Stimulated activated naive CD4-positive, alpha-beta T cell (primary cell): ENCODE results near the gene SLC35B1.

Experiments
- DNase-seq, 6 experiments: peaks; one replicate each; lab custom pipeline; 2025; lab: John Stamatoyannopoulos, UW

Gene SLC35B1

DNA sequence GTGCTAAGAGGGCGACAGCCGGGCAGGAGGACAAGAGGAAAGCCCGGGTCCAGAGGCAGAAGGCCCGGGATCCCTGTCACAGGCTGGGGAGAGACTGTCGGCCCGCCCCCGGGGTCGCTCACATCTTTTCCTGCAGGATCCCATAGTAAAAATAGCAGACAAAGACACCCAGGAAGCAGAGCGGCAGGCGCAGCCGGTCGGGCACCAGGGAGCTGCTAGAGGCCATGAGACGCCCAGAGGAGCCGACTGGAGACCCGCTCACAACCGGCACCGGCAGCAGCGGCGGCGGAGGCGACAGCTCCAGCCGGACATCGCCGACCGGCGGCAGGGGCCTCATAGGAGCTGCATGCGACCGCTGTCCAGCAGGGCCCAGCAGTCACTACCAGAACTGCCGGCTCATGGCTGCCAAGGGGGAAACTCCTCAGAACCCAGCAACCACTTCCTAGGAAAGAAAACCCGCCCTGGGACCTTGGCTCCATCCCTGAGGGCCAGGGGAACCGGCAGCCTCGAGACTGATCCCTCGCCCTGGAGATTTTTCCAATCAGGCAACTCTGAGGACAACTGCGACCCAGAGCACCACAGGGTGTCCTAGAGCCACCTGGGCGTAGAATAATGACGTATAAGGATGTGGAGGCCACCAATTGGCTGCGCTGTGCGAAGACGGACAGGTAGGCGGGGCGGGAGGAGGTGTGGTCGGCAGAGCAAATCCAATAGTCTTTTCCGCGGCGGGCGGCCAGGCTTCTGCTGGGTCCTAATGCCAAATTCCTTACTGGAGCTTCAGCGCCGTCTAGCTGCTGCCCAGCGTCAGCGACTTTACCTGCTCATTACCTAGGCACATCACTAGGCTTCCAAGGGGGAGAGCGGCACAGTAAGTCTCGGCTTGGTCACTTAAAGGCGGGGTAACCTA is at the start of gene SLC35B1:
Gene SLC35B1 (minus strand): TSS at position 357 of the 907 bp plus-strand sequence. CDS start 131 bp downstream, at position 226.
- DNase-seq: peak; percentile 90 to 98 (median 96)

- DNase-seq: no peak
These were observed 49.5 kb upstream of the SLC35B1 start for GRCh38 chr17:49757151-49757777.

GRCh38 chr17:49756323-49757150 is 48.8 kb upstream of the SLC35B1 start:
- peak in 2 of 6 experiments; percentile 13 to 15 for DNase-seq

- no peak for DNase-seq
These were observed 48.0 kb upstream of the SLC35B1 start for GRCh38 chr17:49755663-49756283.

- no peak for DNase-seq
These were observed 46.2 kb upstream of the SLC35B1 start for GRCh38 chr17:49753959-49754391.

- no peak for DNase-seq
These were observed 44.7 kb upstream of the SLC35B1 start for GRCh38 chr17:49752508-49752907.

DNA sequence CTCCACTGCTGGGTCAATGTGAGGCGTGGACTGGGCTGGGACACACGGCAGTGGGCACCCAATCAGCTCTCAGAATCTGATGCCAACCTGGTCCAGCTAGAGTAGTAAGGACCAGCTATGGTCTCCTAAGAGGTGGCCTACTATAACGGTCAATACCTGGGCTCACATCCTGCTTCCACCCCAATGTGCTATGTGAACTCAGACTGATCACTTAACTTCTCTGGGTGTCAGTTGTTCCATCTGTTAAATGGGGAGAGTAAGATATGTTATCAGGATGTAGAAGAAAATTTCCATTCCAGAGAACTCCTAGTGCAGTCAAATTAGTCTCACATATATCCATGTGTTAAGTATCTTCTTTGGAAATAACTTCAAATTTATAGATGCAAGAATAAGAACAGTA is 42.0 kb upstream of the SLC35B1 start:
- DNase-seq: no peak

GRCh38 chr17:49748791-49749190 is 41.0 kb upstream of the SLC35B1 start:
- DNase-seq: peak in 3 of 6 experiments; percentile 28 to 48 (median 42)

DNA sequence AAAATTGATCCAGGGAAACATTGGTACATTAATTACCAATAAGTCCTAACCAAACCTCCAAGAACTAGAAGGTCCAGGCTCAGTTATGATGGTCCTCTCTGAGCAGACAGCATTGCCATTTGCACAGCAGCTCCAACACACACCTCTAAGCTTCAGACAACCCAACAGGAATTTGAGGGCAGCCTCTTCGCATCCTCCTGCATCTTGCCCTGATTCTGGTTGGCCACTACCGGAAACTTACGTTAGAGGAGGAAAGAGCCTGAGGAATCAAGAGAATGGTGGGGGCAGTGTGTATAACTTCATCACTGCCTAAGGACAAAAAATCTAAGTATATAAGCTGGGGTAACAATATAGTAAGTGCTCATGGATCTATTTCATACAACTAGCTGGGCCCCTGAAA is 40.5 kb upstream of the SLC35B1 start:
- DNase-seq: peak in 2 of 6 experiments; percentile 13 to 35

GRCh38 chr17:49747632-49748031 is 39.9 kb upstream of the SLC35B1 start:
- no peak for DNase-seq

GRCh38 chr17:49746791-49747490 is 39.2 kb upstream of the SLC35B1 start:
- DNase-seq: peak in 5 of 6 experiments; percentile 12 to 63 (median 46)

DNA sequence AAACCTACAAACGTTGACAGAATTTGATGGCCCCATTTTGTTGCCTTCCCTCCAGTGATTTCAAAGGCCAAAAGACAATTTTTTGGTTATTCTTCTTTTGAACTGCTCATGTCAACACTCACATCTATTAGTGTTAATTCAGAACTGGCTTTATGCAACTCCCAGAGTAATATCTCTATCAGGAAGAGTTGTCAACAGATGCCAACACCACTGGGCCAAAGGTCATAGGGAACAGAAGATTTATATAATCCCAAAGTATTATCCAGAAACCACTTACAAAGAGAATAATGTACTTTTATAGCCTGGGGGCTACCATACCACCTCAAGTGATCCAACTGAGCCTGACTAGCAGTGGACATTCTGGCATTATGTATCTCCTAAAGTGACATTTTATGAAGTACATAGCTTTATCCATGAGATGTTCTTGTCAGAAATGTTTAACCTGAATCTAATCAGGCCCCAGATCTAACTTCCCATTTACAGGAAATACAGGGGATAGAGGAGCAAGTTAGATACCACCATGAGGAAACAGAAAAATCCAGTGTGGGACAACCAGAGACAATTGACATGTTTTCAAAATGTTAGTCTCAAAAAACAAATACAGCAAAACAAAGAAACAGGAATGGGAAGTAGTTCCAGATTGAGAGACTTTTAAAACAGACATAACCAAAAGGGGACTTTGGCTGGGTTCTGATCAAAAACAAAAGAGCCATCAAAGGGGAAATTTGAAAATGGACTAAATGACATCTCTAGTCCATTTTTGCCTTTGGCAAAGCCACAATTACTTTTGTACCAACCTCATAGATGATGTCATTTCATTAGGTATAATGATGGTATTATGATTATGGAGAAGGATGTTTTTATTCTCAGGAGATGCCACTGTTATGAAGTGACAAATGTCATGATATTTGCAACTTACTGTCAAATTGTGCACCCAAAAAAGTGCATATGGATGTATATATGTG is 37.7 kb upstream of the SLC35B1 start:
- DNase-seq: no peak

- peak in 3 of 6 experiments; percentile 42 to 53 (median 50) for DNase-seq
These were observed 34.4 kb upstream of the SLC35B1 start for GRCh38 chr17:49742166-49742638.

GRCh38 chr17:49741692-49742076 is 33.9 kb upstream of the SLC35B1 start:
- DNase-seq: no peak

- DNase-seq: no peak
These were observed 33.4 kb upstream of the SLC35B1 start for GRCh38 chr17:49741009-49741691.

DNA sequence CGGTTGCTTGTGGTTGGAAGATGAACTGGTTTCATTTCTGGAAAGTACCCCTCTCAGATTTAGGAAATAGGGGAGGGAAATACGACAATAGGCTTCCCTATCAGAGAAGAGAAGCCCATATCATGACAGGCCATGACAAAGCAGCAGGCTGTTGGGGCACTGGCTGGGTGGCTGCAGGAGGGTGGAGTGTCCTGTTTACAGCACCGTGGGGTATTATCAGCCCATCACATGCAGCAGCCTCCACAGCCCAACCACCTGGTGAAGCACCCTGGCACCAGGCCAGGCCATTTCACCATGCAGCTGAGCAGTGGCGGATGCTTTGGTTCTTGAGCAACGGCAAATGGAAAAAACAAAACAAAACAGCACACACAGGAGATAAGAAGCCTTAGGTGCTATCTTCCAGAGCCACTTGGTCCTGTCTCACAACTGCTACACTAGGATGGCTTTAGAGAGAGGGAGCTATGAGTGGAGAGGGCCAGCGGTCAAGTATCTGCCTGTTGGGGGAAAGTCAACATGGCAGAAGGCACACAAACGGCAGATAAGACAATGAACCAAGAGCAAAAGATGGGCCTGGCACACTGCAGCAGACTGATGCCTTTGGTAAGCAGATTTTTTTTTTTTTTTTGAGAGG is 32.0 kb upstream of the SLC35B1 start:
- peak; percentile 88 to 99 (median 95) for DNase-seq

GRCh38 chr17:49738456-49739163 is 30.8 kb upstream of the SLC35B1 start:
- DNase-seq: no peak
